ENCODE results near the gene EYS. TPM values are rescaled to one million over a fixed set of nuclear protein-coding genes. Genes with fewer than 3 reads are reported as not detected.

The EYS gene
- total RNA-seq, 1 donor from 2014 or later: not detected

GRCh38 chr6:63864671-63865318 lies 1842.2 kb downstream of the EYS start:
- no peak for DNase-seq (ENCODE audit: low spot score in 2 of 2)
- no peaks in the 10 kb centered on the region for H3K36me3 ChIP-seq
- intact Hi-C loops (cut with DNase I): no loop called here
- no peaks in the 10 kb centered on the region for H3K4me1 ChIP-seq
- TF ChIP-seq CTCF (IDR thresholded peaks at IDR 0.05): no peak
- H3K27me3 ChIP-seq: no peaks in the 10 kb centered on the region
- H3K9me3 ChIP-seq: no peaks in the 10 kb centered on the region
- H3K4me3 ChIP-seq: no peak overlapping the region
- H3K27ac ChIP-seq: no peak overlapping the region

- Histone ChIP-seq H3K27me3 (no peaks in the 10 kb centered on the region), H3K9me3 (no peaks in the 10 kb centered on the region), H3K4me3 (no peak overlapping the region), H3K27ac (no peak overlapping the region), H3K36me3 (no peaks in the 10 kb centered on the region), H3K4me1 (no peaks in the 10 kb centered on the region)
- no peak for DNase-seq (ENCODE audit: low spot score in 2 of 2)
- intact Hi-C loops (cut with DNase I): no loop called here
- no peak for TF ChIP-seq CTCF (IDR thresholded peaks at IDR 0.05)
Observed at GRCh38 chr6:63864061-63864460, 1843.0 kb downstream of the EYS start.

GRCh38 chr6:63862486-63863198 lies 1844.4 kb downstream of the EYS start:
- no peak overlapping the region for H3K27ac ChIP-seq
- no peak overlapping the region for H3K4me3 ChIP-seq
- H3K36me3 ChIP-seq: no peaks in the 10 kb centered on the region
- H3K27me3 ChIP-seq: no peaks in the 10 kb centered on the region
- no peaks in the 10 kb centered on the region for H3K9me3 ChIP-seq
- H3K4me1 ChIP-seq: no peaks in the 10 kb centered on the region
- no peak for DNase-seq (ENCODE audit: low spot score in 2 of 2)
- TF ChIP-seq CTCF (IDR thresholded peaks at IDR 0.05): no peak
- intact Hi-C loops (cut with DNase I): no loop called here

- Histone ChIP-seq H3K9me3 (no peaks in the 10 kb centered on the region), H3K4me3 (no peak overlapping the region), H3K27me3 (no peaks in the 10 kb centered on the region), H3K27ac (no peak overlapping the region), H3K36me3 (no peaks in the 10 kb centered on the region), H3K4me1 (no peaks in the 10 kb centered on the region)
- intact Hi-C loops (cut with DNase I): no loop called here
- no peak for TF ChIP-seq CTCF (IDR thresholded peaks at IDR 0.05)
- DNase-seq (ENCODE audit: low spot score in 2 of 2): no peak
Observed at GRCh38 chr6:63859528-63859927, 1847.5 kb downstream of the EYS start.

GRCh38 chr6:63858691-63859090 lies 1848.3 kb downstream of the EYS start:
- DNase-seq (ENCODE audit: low spot score in 2 of 2): no peak
- no peak overlapping the region for H3K27ac ChIP-seq
- H3K36me3 ChIP-seq: no peaks in the 10 kb centered on the region
- H3K4me3 ChIP-seq: no peak overlapping the region
- TF ChIP-seq CTCF (IDR thresholded peaks at IDR 0.05): no peak
- intact Hi-C loops (cut with DNase I): no loop called here
- no peaks in the 10 kb centered on the region for H3K27me3 ChIP-seq
- no peaks in the 10 kb centered on the region for H3K4me1 ChIP-seq
- no peaks in the 10 kb centered on the region for H3K9me3 ChIP-seq

All from ascending aorta (tissue), 2 donors.